ENCODE measurements around the gene RFX4. TPM values are rescaled to one million over a fixed set of nuclear protein-coding genes. Genes with fewer than 3 reads are reported as not detected.

Gene RFX4
- total RNA-seq, 2 experiments from 2014 or later = not detected

DNA sequence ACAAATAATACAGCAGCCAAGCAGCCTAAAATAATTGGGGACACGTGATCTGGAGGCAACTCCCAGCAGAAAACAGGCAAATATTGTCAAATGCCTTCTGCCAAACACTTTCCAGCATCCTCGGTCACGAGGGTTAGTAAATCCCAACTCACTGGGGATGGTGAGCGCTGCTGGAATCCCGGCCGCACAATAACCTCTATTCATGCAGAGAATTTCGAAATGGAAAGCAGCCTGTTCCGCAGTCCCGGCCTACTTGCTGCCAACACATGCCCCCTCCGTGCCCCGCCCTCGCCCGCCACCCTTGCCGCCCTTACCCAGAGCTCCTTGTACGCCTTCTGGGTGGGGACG lies 62.2 kb downstream of the RFX4 start:
- Histone ChIP-seq H3K36me3 (ENCODE audit: insufficient read depth, low read length) (no peaks in the 10 kb centered on the region), H3K4me3 (ENCODE audit: low read depth, low read length, poor library complexity, severe bottlenecking) (no peak overlapping the region), H4K20me1 (ENCODE audit: insufficient read depth, low read length) (no peaks in the 10 kb centered on the region), H3K79me2 (ENCODE audit: insufficient read depth, low read depth, low read length) (no peaks in the 10 kb centered on the region), H3K4me1 (ENCODE audit: insufficient read depth, low read length, poor library complexity, severe bottlenecking) (no peaks in the 10 kb centered on the region), H3K4me2 (ENCODE audit: low read length) (no peak overlapping the region), H3K9me3 (ENCODE audit: low read length) (no peaks in the 10 kb centered on the region), H3K9me2 (ENCODE audit: insufficient read depth, low read length) (no peaks in the 10 kb centered on the region), H3K27ac (ENCODE audit: low read depth, low read length, poor library complexity, severe bottlenecking) (no peak overlapping the region), H2AFZ (ENCODE audit: low read length) (no peak overlapping the region)
- no peak for DNase-seq (ENCODE audit: low spot score)
- no TSS peak for BruUV-seq (replicated peaks)
- intact Hi-C loops (cut with micrococcal nuclease; ENCODE audit: unreplicated experiment) = no loop called here
- CTCF ChIA-PET (ENCODE audit: unreplicated experiment) = no interaction called here
- no peak for TF ChIP-seq EZH2phosphoT487 (IDR thresholded peaks at IDR 0.05; ENCODE audit: borderline replicate concordance, low read depth, low read length)
- TF ChIP-seq, protein P1, sequence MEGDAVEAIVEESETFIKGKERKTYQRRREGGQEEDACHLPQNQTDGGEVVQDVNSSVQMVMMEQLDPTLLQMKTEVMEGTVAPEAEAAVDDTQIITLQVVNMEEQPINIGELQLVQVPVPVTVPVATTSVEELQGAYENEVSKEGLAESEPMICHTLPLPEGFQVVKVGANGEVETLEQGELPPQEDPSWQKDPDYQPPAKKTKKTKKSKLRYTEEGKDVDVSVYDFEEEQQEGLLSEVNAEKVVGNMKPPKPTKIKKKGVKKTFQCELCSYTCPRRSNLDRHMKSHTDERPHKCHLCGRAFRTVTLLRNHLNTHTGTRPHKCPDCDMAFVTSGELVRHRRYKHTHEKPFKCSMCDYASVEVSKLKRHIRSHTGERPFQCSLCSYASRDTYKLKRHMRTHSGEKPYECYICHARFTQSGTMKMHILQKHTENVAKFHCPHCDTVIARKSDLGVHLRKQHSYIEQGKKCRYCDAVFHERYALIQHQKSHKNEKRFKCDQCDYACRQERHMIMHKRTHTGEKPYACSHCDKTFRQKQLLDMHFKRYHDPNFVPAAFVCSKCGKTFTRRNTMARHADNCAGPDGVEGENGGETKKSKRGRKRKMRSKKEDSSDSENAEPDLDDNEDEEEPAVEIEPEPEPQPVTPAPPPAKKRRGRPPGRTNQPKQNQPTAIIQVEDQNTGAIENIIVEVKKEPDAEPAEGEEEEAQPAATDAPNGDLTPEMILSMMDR (conservative IDR thresholded peaks at IDR 0.05; ENCODE audit: low read length) = no peak
- POLR2A ChIA-PET = interaction anchor here (0.7 to 1.2 kb wide), 2 partner anchors 15 to 169 kb away, joined by 3 read pairs; no protein-coding TSS in a partner anchor

DNA sequence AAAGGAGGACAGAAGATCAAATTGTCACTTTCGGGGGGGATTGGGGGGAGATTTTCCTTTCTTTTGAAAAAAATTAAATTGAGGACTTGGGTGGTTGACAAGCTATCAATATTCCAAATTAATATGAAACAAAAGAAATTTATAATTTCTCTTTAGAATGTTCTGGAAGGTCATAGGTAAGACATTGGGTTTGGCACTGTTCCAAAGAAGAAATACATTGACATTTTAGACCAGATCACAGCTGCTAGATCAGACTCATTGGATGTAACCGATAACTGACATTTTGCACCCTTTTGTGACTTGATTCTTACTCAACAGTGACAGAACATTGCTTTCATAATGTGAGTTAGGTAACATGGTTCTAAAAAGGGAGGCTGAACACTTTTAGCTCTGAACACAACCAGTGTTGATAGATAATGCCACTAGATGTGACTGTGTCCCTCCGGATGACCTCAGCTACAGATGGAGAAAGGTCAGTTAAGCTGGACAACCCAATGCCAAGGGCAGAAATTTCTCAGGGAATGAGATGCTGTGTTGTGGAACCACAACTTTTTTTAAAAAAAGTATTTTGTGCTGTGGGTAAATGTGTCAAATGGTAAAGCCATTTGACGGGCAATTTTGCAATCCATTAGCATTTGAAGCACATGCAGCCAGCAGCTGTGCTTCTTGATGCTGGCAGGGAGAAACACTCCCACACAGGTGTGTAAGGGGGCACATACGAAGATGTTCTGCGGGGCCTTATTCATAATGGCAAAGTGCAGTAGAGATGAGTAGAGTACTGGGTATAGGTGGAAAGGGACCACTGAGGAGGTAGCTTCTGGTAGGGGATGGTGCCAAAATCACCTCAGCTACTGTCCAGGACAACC lies 62.9 kb downstream of the RFX4 start:
- no peaks in the 10 kb centered on the region for H3K4me1 ChIP-seq (ENCODE audit: insufficient read depth, low read length, poor library complexity, severe bottlenecking)
- H3K27ac ChIP-seq (ENCODE audit: low read depth, low read length, poor library complexity, severe bottlenecking) = no peak overlapping the region
- no TSS peak for BruUV-seq (replicated peaks)
- intact Hi-C loops (cut with micrococcal nuclease; ENCODE audit: unreplicated experiment) = no loop called here
- no peak overlapping the region for H3K4me2 ChIP-seq (ENCODE audit: low read length)
- ChIA-PET POLR2A (interaction anchor here (0.7 to 1.2 kb wide), 3 partner anchors 15 to 828 kb away, joined by 3 read pairs; no protein-coding TSS in a partner anchor), CTCF (ENCODE audit: unreplicated experiment) (no interaction called here)
- no peaks in the 10 kb centered on the region for H3K9me2 ChIP-seq (ENCODE audit: insufficient read depth, low read length)
- no peaks in the 10 kb centered on the region for H3K79me2 ChIP-seq (ENCODE audit: insufficient read depth, low read depth, low read length)
- H4K20me1 ChIP-seq (ENCODE audit: insufficient read depth, low read length) = no peaks in the 10 kb centered on the region
- DNase-seq (ENCODE audit: low spot score) = no peak
- no peak overlapping the region for H3K4me3 ChIP-seq (ENCODE audit: low read depth, low read length, poor library complexity, severe bottlenecking)
- TF ChIP-seq EZH2phosphoT487 (IDR thresholded peaks at IDR 0.05; ENCODE audit: borderline replicate concordance, low read depth, low read length) = no peak
- TF ChIP-seq, protein P1 (conservative IDR thresholded peaks at IDR 0.05; ENCODE audit: low read length) = no peak
- no peaks in the 10 kb centered on the region for H3K36me3 ChIP-seq (ENCODE audit: insufficient read depth, low read length)
- H2AFZ ChIP-seq (ENCODE audit: low read length) = no peak overlapping the region
- no peaks in the 10 kb centered on the region for H3K9me3 ChIP-seq (ENCODE audit: low read length)

DNA sequence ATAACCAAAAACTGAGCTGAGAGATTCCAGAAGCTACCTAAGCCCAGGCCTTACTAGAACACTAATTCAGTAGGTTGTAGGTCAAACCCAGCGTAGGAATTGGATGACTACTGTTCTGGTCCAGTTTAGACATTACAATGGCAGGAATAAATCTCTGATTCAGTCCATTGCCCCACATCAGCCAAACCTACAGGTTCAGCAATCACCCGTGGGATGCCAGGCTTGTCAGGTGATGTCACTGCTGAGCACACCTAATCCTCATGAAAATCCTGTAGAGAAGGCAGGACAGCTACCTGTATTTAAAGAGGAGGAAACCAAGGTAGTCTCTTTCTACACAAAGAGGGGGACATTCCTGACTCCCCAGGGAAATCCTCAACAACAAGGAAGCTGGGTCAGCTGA lies 63.7 kb downstream of the RFX4 start:
- no peak overlapping the region for H3K4me2 ChIP-seq (ENCODE audit: low read length)
- no peak overlapping the region for H3K4me3 ChIP-seq (ENCODE audit: low read depth, low read length, poor library complexity, severe bottlenecking)
- no peaks in the 10 kb centered on the region for H3K79me2 ChIP-seq (ENCODE audit: insufficient read depth, low read depth, low read length)
- no TSS peak for BruUV-seq (replicated peaks)
- H2AFZ ChIP-seq (ENCODE audit: low read length) = no peak overlapping the region
- DNase-seq (ENCODE audit: low spot score) = no peak
- H3K27ac ChIP-seq (ENCODE audit: low read depth, low read length, poor library complexity, severe bottlenecking) = no peak overlapping the region
- H3K9me2 ChIP-seq (ENCODE audit: insufficient read depth, low read length) = no peaks in the 10 kb centered on the region
- no peaks in the 10 kb centered on the region for H3K9me3 ChIP-seq (ENCODE audit: low read length)
- no peak for TF ChIP-seq EZH2phosphoT487 (IDR thresholded peaks at IDR 0.05; ENCODE audit: borderline replicate concordance, low read depth, low read length)
- TF ChIP-seq, protein P1 (conservative IDR thresholded peaks at IDR 0.05; ENCODE audit: low read length) = no peak
- H3K36me3 ChIP-seq (ENCODE audit: insufficient read depth, low read length) = no peaks in the 10 kb centered on the region
- CTCF ChIA-PET (ENCODE audit: unreplicated experiment) = no interaction called here
- POLR2A ChIA-PET = interaction anchor here (0.7 to 1.9 kb wide), 3 partner anchors 11 to 828 kb away, joined by 3 to 6 read pairs (median 3); no protein-coding TSS in a partner anchor
- H3K4me1 ChIP-seq (ENCODE audit: insufficient read depth, low read length, poor library complexity, severe bottlenecking) = no peaks in the 10 kb centered on the region
- intact Hi-C loops (cut with micrococcal nuclease; ENCODE audit: unreplicated experiment) = no loop called here
- H4K20me1 ChIP-seq (ENCODE audit: insufficient read depth, low read length) = no peaks in the 10 kb centered on the region
